GM21515 (cell line): ENCODE data around the gene DAPK3.
"Not testable (repeated sequence)": the region's sequence is repeated elsewhere in the genome, so short reads cannot be mapped to it uniquely, and the experiment has no call there.

Experiments
- ATAC-seq: cut with Tn5 transposase; IDR thresholded peaks from one replicate; pipeline ENCODE4 v1.9.1; 2021; ENCODE audit not compliant: unreplicated experiment

DAPK3 gene

DNA sequence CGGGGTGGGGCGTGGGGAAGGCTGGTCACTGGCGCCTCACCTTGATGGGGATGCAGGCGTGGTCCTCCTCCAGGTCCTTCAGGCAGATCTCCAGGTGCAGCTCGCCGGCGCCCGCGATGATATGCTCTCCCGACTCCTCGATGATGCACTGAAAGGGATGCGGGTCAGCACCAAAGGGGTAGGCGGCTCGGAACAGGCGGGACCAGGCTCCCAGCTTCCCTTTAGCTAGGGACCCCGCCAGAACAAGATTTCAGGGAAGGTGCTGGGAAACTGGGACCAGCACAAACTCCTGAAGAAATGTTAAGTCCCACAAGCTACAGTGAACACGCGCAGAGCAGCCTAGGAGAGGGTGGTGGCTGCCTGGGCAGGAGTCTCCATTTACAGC is 8.4 kb upstream of the DAPK3 start:
- no peak for ATAC-seq

DNA sequence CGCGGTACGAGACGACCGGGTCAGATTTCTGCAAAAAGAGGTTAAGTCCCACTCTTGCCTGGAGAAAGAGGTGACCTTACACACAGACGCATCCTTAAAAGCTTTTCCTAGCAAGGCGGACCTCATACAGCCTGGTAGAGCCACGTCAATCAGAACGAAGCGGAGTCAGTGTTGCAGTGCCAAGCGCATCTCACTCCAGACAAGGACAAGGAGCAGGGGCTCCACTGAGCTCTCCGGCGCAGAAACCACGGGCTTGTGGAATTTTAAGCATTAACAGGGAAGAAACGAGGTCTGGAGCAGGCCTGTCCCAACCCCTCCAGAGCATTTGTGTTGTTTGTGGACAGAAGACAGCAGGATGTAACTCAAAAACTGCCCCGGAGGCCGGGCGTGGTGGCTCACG is 7.2 kb upstream of the DAPK3 start:
- ATAC-seq = no peak

DNA sequence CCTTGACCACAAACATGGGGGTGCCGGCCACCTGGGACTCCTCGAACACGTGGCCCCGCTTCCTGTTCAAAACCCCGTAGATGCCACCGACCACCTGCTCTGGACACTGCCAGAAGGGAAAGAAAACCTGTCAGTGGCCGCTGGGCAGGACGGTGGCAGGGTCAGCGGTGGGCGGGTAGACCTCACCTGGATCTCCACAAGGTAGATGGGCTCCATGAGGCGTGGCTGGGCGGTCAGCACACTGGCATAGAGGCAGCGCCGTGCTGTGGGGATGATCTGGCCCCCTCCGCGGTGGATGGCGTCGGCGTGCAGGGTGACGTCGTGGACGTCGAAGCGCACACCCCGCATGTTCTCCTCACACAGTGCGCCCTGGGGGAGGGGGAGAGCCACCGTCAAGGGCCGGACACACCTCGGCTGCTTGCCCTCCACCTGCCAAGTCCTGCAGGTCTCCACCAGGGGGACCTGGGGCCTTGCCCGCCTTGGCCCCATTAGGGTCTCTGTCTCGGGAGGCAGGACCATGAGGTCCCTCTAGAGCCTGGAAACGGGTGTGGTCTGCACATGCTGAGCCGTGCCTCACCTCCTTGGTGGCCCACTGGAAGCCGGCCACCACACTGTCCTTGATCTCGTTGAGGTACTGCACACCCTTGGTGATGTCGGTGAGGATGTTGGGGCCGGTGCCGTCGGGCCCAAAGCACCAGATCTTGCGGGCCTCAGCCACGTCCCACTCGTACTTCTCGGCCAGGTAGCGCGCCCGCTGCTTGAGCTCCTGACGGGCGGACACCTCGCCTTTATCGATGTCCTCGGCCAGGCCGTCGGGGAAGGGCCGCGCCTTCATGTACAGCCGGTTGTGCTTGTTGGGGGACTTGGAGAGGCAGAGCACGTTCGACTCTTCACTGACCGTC is 6.6 kb upstream of the DAPK3 start:
- ATAC-seq = no peak

DNA sequence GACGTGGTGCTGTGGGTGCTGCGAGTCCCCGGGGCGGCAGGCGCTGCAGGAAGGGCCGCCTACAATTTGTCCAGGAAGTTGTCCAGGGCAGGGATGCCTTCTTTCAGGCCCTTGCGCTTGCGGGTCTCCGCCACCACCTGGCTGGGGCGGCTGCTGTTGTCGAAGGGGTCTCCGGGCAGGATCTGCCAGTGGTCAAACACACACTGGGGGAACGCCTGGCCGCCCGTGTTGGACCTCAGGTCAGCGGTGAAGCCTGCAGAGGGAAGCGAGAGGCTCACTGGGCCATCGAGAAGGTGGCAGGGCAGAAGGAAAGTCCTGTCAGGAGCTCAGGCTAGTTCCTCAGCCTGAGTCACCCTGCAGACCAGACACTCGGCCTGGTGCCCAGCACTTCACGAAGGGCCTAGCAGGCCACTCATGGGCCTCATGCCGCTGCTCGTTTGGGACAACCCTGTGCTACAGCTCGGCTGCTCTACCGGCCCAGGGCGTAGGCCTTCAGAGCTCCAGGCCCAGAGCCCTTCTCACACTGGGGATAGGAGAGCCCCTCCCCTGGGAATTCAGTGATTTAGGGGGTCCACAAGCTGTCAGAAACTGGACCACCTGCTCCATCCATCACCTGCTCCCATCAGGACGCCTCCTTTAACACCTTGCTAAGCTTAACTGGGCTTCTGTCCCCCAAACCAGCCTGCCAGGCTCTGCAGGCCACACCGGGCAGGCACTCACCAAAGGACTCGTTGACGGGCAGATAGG is 5.8 kb upstream of the DAPK3 start:
- ATAC-seq = no peak

DNA sequence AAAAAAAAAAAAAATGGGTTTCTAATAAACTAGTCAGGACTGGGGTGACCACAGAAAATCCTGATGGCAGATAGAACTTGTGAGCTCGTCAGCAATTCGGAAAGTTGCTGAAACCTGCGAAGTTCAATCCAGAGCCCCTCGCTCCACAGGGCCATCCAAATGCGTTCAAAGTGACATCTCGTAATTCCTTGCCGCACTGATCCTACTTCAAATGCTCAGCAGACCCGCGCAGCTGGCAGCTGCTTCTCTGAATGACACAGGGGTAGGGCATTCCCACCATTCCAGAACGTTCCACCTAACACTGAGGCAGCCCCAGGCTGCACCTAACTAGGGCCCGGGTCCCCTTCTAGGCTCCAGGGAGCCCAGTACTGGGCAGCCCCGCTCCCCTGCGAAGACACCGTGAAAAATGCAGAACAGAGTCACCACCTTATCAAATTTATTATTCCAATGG is 4.8 kb upstream of the DAPK3 start:
- ATAC-seq = no peak

DNA sequence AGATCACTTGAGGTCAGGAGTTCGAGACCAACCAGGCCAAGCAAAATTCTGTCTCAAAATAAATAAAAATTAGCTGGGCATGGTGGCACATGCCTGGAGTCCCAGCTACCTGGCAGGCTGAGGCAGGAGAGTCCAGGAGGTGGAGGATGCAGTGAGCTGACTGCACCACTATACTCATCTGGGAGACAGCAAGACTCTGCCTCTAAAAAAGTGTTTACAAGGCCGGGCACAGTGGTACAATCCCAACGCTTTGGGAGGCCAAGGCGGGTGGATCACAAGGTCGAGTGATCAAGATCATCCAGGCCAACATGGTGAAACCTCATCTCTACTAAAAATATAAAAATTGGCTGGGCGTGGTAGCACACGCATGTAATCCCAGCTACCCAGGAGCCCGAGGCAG is 4.2 kb upstream of the DAPK3 start:
- ATAC-seq = no peak

DNA sequence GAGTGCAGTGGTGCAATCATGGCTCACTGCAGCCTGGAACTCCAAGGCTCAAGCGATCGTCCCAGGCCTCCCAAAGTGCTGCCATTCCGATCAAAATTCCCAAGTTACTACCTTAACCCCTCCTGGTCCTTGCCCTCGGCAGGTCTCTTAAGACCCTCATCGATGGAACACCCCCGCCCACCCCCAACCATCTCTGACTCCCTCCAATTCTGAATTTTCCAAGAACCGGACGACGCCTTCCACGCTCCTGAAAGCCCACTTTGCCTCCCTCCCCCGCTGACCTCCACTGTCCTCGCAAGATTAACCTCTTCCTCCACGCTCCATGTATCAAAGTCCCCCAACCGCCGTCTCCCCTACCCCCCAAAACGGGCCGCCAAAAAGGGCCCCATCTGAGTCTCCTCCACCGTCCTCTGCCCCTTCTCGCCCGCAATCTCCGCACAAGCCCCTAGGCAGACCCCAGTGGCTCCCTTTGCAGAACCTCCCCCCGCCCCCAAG is 539 bp downstream of the DAPK3 start:
- ATAC-seq = no peak

DNA sequence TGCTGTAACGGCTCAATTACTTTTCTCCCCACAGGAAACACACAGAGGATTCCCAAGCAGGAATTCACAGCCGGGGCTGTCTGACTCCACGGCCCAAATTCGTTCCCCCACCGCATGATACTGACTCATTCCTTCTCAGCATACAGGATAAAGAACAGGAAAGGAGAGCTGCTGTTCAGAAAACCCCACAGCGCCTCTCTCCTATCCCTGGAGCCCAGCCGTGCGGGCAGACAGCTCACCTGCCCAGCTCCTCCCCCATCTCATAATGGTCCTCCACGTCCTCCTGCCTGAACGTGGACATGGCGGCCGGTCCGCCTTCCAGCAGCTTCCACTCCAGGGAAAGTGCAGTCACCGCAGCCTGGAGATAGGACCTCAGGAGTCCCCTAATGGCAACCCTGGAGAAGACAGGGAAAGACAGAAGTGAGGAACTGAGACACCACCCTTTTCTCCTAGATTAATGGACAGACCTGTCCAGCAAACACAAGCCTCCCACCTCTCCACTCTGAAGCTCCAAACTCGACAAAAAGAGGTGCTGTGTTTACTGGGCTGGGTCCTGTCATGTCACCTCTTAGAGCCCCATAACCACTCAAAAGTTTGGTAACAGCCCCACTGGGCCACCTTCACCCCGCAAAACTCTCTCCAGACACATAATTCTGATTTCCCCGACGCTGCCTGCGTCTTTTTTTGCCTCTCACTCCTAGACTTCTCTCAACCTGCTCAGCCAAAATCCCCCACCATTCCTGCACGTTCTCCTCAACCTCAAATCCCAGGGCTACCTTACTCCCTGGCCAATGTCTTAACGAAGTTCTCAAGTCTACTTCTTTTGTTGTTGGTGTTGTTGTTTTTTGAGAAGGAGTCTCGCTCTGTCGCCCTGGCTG is 1.2 kb downstream of the DAPK3 start:
- no peak for ATAC-seq

DNA sequence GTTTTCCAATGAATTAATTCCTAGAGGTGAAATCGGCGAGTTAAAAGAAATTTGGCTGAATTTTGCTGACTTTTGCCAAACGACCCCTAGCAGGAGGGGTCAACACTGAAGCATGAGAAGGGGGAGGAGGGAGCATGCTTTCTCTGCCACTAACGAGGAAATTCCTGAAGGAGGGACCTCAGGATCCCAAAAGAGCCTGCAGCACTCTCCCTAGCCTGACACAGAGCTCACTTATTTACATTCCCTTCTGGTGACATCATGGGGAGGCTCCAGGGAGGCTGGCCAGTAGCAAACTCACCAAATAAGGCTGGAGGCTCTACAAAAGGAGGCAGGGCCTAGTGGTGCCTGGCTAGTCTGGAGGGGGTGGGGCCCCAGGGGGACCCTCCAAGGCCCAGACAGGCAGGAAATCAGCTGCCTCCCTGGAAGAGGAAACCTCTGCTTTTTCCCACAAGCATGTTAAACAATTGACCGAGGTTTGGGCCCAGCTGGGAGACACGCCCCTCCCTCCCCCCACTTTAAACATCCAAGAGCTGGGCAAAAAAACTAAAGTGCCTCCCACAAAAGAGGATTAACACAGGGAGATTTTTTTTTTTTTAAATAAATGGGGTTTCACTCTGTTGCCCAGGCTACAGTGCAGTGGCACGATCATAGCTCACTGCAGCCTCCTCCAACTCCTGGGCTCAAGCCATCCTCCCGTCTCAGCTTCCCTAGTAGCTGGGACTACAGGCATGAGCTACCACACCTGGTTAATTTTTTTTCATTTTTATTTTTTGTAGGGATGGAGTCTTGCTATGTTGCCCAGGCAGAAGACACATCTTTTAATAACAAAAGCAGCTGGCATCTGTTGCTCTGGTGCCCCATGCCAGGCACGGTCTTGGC is 2.1 kb downstream of the DAPK3 start:
- ATAC-seq = no peak

DNA sequence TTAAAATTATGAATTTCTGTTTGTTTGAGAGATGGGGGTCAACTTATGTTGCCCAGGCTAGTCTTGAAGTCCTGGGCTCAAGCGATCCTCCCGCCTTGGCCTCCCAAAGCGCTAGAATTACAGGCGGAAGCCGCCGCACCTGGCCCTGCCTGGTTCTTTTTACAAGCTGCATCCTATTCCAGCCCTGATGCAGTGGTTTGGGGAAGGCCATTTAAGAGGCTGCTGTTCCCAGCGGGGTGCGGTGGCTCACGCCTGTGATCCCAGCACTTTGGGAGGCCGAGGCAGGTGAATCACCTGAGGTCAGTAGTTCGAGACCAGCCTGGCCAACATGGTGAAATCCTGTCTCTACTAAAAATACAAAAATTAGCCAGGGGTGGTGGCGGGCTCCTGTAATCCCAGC is 2.9 kb downstream of the DAPK3 start:
- ATAC-seq = not testable (repeated sequence)

DNA sequence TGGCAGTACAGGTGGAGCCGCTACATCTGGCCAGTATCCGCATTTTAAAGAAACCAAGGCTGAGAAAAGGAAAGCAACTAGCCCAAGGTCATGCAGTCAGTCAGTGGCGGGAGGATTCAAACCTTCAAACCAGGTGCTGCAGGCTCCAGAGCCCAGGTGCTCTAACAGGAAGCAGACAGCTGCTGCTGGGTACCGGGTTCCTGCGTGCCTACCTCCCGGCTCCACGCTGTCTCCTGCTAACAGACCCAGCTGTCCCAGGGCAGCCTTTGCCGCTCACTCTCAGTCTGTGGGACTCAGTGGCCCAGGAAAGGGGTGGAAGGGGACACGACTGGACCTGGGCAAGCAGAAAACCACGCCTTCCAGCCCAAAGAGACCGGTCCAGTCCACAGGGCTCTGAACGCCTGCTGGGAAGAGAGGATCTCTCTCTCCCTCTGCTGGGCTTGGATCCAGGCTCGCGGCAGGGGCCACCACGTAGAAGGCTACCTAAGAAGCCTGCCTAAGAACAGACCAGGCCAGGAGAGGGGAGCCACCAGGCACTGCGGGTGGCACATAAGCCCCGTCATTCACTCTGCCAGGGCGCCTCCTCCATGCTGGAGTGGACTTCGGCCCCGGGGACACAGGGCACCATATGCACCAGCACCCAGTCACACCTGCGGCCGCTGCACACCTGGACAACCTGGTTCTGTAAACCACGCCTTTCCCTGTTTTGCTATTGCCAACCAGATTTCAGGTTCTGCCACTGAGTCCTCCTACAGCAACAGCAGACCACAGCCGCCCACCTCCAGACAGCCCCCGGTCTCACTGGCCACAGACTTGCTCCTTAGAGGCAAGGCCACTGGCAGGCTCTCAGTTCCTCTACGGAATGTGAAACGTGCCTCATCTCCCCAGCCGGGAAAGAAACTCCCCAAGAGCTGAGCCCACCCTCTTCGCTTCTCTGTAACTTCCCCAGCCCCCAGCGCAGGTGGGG is 4.6 kb downstream of the DAPK3 start:
- ATAC-seq = no peak

DNA sequence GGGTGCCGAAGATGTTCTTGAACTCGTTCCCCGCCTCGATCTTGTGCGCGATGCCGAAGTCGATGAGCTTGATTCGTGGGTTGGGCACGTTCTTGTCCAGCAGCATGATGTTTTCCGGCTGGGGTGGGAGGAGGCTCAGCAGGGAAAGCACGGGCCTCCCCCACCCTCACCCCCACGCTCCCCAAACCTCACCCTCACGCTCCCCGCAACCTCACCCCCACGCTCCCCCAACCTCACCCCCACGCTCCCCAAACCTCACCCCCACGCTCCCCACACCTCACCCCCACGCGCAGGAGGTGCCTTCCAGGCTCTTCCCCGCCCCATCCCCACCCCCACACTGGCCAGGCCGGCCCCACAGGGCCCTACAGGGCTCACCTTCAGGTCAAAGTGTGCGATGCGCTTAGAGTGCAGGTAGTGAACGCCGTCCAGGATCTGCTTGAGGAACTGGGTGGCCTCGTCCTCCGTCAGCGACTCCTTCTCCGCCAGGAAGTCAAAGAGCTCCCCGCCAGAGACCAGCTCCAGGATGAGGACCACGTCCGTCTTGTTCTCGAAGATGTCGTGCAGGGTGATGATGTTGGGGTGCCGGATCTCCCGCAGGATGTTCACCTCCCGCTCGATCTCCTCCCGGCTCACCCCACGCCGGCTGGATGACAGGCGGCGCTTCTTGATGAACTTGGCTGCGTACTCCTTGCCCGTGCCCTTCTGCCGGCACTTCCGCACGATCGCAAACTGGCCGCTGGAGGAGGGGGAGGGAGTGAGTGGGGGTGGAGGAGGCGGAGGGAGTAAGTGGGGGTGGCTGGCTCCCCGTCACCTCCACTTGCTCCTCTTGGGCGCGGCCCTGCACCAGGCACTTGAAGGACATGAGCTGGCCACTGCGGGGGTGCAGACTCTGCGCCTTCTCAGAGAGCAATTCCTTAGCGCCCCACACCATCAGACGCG is 6.4 kb downstream of the DAPK3 start:
- no peak for ATAC-seq

DNA sequence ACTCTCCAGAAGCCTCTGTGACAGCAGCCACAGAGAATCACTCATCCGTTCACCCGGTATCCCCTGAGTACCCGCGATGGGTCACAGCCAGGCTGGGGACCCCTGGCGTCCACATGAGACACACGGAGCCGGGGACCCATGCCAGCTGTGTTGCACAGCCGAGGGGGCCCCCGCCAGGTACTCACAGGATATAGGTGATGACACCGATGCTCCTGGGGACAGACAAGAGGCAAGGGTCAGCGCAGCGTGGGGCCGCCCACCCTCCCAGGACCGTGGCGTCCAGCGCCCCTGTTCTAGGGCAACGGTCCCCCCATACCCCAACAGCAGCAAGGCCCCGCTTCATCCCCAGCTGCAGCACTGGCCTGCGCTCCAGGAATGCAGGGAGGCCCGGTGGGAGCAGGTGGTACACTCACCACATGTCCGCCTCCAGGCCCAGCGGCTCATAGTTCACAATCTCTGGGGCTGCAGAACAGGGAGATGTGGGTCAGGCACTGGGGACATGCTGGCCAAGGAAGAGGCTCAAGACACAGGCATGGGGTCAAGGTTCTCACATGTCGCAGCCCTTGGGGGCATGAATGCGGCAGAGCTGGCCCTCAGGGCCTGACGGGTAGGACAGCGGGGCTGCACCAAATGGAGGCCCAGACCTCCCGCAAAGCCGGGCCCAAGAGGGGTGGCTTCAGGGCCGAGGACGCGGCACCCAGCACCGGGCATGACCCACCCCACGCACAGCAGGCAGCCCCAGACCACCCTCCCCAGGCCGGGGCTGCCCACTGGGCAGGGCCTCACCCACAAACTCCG is 7.2 kb downstream of the DAPK3 start:
- ATAC-seq = no peak

DNA sequence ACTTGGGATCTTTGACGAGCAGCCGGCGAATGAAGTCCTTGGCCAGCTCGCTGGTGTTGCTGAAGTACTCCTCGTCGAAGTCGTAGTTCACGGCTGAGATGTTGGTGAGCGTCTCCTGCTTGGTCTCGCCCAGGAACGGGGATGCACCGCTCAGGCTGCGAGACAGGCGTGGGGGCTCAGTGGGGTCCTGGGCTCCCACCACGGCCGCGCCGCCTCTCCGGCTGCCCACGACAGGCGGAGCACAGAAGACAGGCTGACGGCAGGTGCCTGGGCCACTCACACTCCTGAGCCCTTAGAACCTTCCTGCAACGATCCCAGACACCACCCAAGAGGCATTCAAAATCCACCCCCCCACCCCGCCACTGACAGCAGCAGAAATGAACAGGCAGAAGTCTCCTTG is 9.9 kb downstream of the DAPK3 start:
- ATAC-seq = no peak

DNA sequence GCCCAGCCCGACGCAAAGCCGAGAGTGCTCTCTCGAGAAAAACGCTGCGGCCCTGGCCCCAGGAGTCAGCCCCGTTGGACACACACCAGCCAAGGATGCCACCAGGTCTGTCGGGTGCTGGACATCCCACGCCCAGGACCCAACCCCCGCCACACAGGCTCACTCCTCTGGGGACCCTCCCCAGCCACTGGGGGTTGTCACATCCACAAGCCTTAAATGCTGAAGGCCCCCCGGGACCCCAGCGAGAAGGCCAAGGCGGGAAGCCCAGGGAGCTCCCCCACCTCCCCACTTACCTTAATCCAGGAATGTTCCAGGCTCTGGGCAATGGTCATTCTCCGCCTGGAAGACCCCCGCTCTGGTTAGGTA is 11.2 kb downstream of the DAPK3 start:
- ATAC-seq = no peak

DNA sequence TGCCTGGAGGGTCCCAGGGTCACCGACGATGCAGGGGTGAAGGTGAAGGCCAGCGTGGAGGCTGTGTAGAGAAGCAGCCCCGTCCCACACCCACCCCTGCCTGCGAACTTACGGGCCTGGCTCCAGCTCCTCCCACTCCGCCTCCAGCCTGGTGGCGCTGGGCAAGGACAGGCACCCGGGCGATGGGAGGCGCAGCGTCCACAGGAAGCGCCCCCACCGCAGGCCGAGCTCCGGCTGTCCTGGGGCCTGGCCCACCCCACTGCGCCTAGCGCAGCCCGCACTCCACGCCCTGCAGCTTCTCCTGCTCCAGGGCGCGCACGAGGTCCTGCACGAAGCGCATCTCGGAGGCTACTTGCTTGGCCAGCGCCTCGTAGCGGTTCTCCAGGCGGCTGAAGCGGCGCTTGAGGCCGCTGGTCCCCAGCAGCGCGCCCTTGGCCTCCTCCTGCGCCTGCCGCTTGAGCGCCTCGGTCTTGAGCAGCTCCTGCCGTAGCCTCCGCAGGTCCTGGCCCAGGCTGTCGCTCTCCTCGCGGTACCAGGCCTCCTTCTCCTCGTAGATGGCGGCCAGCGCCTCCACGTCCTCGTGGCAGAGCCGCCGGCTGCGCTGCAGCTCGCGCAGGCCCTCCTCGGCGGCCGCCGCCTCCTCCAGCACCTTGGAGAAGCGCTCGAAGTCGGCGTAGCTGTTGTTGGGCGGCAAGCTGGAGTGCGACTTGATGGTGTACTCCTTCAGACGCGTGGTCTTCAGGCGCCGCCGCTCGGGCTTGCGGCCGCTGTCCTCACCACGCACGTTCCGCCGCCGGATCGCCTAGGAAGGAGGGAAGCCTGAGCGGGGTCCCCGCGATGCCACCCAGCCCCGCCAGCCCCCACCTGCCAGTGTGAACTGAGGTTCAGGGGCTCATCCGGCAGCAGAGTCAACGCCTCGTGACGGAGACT is 11.8 kb downstream of the DAPK3 start:
- no peak for ATAC-seq
